GM21360 (cell line): ENCODE data around the gene KCNMA1.

Source experiments
- ATAC-seq: cut with Tn5 transposase; IDR thresholded peaks from one replicate; pipeline ENCODE4 v1.9.1; 2021; ENCODE audit warnings: mild to moderate bottlenecking, moderate library complexity; ENCODE audit not compliant: unreplicated experiment

KCNMA1 gene

DNA sequence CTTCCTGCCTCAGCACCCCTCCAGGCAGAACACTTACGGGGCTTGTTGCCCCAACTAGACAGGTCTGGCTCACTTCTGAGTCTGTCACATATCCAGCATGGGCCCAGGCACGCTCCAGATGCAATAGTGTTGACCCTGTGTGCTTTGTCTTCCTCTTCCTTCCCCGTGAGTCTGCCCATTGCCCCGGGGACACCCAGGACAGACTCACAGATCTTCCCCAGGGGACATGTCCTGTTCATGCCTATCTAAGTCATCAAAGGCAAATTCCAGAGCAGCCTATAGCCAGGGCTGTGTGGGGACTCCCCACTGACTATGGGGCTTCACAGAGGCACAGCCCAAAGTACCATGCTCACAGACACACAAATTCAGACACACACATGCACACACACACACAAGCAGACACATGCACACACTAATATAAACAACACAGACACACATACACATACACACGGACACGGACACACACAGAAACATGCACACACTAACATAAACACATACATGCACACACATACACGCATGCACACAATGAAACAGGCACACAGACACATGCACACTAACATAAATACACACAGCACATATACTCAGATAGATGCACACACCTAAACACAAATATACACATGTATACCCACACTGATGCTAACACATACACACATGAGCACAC, 175.8 kb downstream of the KCNMA1 start:
- no peak for ATAC-seq

DNA sequence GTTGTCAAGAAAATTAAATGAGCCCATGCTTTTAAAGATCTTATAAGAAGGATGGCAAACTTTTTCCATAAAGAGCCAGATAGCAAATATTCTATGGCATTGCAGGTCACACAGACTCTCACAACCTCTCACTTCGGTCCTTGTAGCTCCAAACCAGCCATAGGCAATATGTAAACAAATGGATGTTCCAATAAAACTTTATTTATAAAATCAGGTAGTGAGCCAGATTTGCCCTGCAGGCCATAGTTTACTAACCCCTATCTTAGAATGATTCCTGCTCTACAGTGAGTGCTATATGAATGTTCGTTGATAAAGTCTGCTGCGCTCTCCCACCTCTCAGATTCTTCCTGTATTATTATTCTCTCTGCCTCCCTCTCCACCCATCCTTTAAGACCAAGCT, 177.7 kb downstream of the KCNMA1 start:
- ATAC-seq: no peak

DNA sequence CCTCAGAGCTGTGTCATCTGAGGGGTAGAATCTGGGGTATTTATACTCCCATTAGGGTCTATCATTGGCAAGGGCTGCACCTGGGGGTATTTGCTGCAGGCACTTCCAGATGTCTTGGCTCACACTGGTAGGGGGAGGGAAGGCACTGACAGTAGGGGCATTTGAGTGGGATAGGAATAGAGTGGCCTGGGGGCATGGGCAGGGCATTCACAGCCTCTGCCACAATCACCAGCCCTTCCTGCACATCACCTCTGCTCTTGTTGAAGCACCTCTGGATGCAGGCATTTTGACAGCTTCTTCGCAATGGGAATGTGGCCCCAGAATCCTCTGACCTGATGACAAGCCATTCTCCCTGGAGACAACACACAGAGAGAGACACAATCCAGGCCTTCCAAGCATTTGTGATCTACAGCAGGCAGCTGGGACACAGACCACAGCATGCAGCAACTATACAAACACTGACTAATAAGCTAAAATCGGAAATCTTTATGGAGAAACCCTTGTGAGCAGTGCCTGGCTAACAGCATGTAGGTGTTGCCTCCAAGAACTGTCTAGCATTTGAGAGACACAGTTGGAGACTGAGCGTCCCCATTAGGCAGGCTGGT, 178.5 kb downstream of the KCNMA1 start:
- no peak for ATAC-seq

DNA sequence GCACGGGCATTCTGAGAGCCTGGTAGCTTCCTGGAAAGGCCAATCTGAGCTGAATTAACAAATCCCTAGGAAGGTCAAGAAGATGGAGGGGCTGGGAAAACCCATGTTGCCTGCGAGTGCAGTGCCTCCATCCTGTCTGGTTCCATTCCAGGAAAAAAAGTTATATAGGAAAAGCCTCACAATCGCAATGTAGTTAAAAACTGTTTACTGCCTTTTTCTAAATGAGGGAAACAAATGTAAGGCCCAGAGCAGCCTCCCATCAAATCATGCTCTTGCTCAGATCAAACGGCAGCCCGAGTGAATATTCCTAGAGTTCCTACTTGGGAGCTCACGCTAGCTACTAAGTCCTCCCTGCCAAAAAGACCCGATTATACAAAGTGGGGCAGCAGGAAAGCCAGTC, 179.9 kb downstream of the KCNMA1 start:
- no peak for ATAC-seq

DNA sequence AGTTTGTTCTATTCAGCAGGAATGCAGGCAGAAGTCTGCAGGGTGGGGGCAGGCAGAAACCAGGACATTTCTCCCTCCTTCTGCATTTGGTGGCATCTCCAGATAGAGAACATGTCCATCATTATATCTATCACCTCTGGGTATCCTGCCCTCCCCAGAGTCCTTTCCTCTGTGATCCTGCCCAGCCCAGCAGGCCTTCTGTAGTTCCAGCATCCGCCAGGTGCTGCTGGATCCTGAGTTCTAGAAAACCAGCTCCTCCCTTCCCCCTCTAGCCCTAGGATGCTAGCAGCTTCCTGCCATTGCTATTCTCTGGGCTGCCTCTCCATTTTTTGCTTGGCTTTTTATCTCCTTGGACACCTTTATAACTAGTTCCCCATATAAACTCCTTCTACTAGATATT, 180.3 kb downstream of the KCNMA1 start:
- no peak for ATAC-seq

DNA sequence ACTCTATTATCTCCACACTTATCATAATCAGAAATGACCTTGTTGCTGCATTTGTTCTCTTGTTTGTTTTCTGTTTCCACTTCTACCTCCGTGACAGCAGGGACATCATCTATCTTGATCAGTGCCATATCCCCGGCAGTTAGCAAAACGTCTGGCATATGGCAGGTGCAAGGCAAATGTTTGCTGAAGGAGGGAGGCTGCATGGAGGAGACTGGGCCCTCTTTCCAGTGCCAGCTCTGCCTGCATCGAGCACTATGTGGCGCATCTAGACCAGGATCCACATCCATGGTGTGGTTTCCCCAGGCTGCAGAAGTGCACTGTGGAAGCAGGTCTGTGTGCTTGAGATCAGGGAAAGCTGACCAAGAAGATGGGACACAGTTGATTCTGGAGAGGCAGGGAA, 181.2 kb downstream of the KCNMA1 start:
- ATAC-seq: no peak

DNA sequence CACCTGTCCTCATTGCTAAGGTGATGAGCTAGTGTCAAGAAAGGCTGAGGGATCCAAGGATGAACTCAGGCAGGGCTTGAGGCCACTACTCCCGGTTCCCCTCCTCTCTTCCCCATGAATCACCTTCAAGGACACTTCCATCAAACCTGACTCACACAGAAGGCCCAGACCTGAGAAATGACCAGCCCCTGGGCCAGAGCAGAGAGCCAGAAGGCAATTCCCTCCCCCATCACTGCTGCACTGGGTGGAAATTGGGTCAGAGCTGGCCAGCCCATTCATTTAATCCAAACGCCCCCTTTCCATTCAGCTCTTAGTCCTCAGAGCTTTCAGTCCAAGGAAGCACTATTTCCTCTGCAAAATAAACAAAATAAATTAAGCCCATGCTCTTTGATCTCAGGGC, 182.0 kb downstream of the KCNMA1 start:
- no peak for ATAC-seq

DNA sequence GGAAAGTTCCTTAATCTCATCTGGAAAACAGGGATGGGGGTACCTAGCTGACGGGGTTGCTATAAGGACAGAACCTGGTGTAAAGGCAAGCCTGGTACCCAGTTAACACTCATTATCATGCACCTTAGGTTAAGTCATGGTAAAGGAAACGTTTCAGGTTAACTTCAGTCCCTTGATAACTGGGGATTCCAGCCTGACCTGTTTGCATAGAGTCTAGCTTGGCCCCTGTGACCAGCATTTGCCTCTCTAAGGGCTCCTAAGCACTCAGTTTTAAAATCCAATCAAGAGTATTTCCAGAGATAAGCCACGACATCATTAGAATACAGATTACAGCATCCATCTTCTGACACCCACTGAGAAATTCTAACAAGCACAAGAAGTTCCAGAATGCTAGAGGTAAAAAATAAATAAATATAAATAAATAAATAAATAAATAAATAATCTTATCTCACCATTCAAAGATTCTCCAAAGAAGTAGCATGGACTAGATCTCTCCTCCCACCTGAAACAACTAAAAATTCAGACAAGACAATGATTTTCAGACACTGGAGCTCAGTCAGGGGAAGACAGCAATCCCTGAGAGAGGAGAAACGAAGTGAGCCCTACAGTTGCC, 184.6 kb downstream of the KCNMA1 start:
- no peak for ATAC-seq

DNA sequence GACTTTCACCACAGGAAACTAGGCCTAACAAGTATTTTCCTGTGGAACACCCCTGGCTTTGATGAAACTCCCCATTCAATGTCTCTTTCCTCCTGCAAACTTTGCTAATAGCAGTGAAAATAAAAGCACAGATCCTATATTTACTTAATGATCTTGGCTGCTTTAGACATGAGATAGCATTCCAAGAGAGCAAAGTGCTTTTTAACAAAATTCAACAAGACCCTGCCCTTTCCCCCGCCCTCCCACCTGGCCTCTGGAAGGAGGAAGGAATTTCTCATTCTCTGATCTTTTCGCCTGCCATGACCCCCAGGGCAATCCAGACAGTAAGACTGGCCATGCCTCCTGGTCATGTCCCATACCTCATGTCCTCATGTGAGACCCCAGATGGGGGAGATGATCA, 185.7 kb downstream of the KCNMA1 start:
- ATAC-seq: no peak

DNA sequence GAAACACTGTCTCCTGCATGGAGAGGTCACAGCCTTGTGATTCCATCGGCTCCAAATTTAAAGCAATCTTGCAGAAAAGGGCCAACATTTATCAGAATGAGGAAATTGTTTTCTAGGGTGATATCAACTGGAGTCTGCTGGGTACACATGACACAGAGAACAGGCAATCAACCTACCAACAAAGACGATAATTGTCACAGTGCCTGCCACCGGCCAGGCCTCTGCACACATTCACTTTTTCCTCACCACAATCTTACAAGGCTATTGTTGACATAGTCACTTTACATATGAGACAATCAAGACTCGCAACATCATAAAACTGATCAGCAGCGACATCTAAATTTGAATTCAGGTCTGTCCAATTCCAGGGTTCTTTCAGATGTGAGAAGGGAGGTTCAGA, 189.4 kb downstream of the KCNMA1 start:
- no peak for ATAC-seq

DNA sequence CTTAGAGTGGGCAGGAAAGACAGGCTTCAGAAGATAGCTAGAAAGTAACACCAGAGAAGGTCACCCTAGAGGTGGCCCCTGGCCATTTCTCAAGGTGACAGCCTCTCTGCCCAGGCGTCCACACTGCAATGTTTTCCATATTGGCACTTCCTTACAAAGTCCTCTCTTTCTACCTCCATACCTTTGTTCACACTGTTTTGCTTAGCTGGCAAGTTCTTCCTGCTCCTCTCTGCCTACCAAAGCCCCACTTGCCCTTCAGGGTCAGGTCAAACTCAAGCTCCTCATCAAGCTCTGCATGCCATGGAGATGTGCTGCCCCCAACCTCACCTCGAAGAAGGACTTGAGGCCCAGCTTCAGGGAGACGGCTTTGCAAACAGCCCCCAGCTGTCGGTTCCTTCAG, 190.9 kb downstream of the KCNMA1 start:
- no peak for ATAC-seq

DNA sequence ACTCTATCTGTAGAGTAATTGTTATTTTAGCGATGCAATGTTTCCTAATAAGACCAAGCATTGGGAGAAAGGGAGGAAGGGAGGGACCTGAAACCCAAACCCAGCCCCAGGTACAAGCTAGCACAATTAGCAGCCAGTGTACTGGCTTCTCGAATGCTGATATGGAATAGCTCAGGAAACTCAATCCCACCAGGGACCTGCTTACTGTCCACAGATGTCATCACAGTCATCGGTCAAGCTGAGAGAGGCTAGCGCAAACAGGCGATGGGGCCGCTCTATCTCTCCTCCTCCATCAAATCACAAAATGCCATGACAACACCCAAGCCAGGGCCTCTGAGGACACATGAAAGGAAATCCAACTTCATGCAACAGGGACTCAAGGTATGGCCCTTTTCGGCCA, 192.1 kb downstream of the KCNMA1 start:
- ATAC-seq: no peak

DNA sequence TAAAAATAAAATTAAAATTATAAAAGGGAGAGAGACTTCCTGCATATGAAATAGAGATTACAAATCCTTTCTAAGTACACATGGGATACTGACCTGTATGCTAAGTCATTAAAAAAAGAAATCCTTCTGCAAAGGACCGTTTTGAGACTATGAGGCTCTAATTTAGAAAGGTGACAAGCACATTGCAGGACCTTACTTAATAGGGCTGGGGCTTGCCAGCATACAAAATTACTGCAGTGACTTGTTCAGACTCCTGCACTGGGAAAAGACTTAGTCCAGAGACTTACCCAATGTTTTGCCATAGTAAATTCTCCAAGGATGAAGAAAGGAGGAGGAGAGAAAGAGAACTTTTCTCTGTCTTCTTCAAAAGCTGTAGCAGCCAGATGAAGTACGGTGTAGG, 193.6 kb downstream of the KCNMA1 start:
- ATAC-seq: no peak

DNA sequence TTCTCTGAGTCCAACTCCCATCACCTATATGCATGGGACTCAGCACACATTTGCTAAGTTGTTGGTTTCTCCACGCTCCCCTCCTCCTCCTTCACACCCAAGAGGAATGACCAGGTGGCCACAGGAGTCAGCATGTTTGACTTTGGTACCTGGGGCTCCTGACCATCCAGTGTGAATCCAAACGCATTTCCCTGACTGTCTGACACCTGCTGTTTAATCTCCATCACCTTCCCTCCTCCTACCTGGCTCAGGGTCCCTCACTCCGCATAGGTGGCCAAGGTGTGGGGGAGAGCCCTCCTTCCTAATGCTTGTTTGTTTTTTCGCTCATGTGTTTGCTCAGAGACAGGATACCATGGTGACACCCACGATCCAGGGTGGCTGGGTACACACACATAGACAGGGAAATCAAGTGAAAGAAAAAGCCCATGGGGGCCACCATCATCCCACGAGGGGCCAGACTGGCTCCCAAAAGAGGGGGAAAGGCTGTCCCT, 194.9 kb downstream of the KCNMA1 start:
- no peak for ATAC-seq

DNA sequence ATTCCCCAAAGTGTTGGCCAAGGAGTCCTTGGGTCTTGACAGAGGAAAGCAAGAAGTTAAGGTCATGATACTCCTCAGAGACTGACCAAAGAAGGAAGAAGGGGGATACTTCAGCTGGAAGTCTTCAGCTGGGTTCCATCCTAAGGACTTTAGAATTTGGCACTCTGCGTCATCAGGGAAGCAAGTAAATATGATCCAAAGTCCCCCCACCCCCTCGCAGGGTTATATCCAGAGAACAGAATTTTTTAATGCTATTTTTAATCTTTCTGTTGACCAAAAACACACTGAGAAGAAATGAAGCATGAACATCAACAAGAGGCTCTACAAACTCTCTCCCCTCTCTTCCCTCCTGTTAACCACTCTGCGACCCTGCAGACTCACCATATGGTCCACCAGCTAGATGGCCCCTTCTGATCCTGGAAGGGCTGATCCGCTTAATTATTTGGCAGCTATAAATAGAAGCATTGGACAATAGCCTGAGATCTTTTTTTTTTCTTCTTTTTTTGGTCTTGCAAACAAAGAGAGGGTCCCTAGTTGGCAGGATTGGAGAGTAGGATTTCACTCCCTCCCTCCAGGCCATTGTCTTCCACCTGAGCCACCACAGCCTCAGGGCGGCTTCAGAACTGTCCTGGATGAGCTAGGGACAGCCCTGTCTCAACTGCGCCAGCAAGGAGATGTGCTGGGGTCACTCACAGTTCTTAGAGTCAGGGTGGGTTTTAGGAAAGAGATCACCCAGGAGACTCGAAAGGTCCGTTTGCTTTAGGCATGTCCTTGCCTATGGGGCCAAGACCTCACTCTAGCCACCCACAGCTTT, 196.0 kb downstream of the KCNMA1 start:
- ATAC-seq: no peak

DNA sequence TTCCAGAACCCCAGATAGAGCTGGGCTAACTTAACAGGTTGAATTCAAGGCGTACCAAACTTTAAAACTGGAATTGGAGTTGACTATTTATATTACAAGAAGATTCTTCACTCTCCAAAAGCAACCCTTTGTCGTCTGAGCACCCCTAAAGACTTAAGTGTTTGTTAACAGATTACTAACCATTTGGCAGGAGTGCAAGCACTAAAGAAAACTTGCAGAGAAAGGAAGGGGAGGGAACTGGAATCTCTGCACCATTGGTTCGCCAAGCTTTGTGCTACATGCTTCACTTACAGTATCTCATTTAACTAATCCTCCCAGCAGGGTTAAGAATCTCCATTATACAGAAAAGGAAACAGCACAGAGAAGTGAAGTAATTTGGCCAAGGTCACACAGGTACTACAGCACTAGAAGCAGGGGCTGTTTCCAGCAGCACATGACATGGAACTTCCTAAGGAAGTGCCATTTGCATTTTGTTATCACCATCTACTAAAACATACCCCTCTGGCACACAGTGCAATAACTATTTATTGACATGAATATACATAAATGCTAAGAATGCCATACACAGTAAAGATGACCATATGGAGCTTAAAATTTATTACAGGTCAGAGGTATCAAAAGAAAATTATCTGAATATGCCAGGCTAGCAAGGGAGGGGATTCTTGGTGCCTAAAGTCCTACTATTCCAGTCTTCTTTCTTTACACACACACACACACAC, 201.2 kb downstream of the KCNMA1 start:
- no peak for ATAC-seq

DNA sequence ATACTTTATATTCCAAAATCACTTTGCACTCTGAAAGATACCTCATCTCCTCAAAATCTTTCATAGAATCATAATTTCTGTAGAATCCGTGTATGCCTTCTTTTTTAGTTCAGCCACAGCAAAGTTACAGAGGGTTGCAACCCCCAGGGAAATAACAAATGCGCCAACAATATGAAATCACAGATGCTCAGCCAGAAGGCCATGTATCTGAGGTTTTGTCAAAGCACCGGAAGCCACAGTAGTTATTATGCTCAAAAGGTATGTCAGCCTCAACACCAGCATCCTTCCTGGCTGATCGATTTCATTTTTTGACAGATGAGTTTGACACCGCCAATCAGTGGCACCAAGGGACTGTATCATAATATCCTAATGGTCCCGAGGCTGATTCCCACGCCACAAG, 204.1 kb downstream of the KCNMA1 start:
- ATAC-seq: no peak

DNA sequence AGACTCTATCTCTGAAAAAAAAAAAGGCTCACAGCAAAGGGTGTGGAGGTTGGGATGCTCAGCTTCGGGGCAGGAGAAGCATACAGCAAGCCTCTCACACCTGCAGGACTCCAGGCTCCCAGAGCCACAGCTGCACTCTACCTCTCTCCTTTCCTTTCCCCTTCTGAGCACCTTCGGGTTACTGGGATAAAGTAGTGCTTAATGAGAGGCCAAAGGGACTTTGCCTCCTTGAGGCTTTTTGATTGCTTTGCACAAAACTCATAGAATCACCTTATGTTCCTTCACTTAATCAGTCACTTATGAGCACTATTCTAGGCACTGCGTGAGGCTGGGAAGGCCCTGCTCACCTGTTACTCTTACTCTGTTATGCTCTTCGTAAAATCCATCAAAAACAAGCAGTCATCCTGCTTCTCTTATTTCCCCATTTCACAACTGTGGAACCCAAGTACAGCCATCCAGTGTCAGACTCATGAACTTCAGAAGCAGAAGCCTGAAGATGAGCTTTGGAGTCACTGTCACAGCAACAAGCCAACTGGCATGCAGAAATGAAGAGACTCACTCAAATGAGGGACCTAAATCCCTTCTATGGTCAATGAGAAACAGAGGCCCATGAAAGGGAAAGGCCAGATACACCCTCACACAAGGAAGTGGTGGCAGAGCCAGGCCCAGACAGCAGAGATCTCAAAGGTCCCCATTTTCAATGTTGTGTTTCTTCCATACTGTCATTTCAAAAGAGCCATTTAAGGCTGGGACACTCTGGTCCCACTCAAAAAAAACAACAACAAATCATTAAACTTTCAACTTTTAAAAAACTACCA, 205.4 kb downstream of the KCNMA1 start:
- ATAC-seq: no peak

DNA sequence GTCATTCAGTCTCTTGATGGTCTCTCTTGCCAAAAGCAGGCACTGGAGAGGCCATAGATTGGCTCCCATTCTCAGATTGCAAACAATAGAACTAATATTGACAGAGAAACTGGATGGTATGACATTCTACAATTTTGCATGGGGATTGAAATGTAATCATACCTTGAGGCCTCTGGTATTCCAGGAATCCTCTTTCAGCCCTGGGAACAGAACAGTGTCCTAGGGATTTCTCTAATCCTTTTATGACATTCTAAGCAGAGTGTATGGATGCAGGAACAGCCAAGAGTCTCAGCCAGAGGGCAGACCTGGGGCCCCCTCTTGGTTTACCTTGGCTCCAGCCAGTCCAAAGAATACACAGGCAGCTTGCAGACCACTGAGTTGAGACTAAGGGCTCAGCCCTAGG, 206.4 kb downstream of the KCNMA1 start:
- ATAC-seq: no peak

DNA sequence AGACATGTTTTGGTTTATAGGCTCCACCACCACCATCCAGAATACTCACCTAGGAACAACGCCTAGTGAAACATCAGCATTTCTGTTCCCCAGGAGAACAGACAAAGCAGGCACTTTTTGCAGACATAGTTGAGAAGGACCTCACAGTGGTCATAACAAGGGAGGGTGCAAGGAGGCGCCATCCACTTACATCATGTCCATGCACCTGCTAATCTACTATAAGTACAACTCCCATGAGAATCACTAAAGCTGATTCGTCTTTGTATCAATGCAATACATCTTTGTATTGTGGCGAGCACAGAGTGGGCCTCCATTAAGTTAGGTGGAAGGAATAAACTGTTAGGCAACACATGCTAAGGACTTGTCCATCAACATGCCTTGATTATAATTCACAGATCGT, 207.1 kb downstream of the KCNMA1 start:
- ATAC-seq: no peak
